Cerebellar cortex (tissue), 1 donor: ENCODE results near the gene RAP1GAP.

ENCODE experiments used
- DNase-seq: peaks from one replicate; pipeline ENCODE4 v3.0.0-alpha.2; 2015; ENCODE audit warnings: low spot score

Gene RAP1GAP

GRCh38 chr1:21608798-21609197, 60.4 kb downstream of the RAP1GAP start:
- DNase-seq, result no peak

GRCh38 chr1:21607549-21608529, 61.3 kb downstream of the RAP1GAP start:
- peak; percentile 58 for DNase-seq

- no peak for DNase-seq
Observed at GRCh38 chr1:21605964-21606705, 63.0 kb downstream of the RAP1GAP start.

GRCh38 chr1:21605012-21605715, 64.0 kb downstream of the RAP1GAP start:
- no peak for DNase-seq

GRCh38 chr1:21604208-21604957, 64.8 kb downstream of the RAP1GAP start:
- DNase-seq, result no peak

GRCh38 chr1:21603177-21604138, 65.7 kb downstream of the RAP1GAP start:
- no peak for DNase-seq

GRCh38 chr1:21601278-21602048, 67.7 kb downstream of the RAP1GAP start:
- no peak for DNase-seq

GRCh38 chr1:21599402-21599801, 69.8 kb downstream of the RAP1GAP start:
- DNase-seq, result no peak

GRCh38 chr1:21598904-21599303, 70.3 kb downstream of the RAP1GAP start:
- no peak for DNase-seq

- no peak for DNase-seq
Observed at GRCh38 chr1:21598417-21598816, 70.7 kb downstream of the RAP1GAP start.

GRCh38 chr1:21597753-21598152, 71.4 kb downstream of the RAP1GAP start:
- no peak for DNase-seq

GRCh38 chr1:21596628-21597027, 72.5 kb downstream of the RAP1GAP start:
- no peak for DNase-seq

GRCh38 chr1:21596174-21596573, 73.0 kb downstream of the RAP1GAP start:
- DNase-seq, result no peak

GRCh38 chr1:21594935-21595897, 73.9 kb downstream of the RAP1GAP start:
- peak; percentile 59 for DNase-seq

GRCh38 chr1:21594501-21594900, 74.7 kb downstream of the RAP1GAP start:
- DNase-seq, result no peak

GRCh38 chr1:21593231-21593630, 75.9 kb downstream of the RAP1GAP start:
- DNase-seq, result no peak

- DNase-seq, result peak; percentile 91
Observed at GRCh38 chr1:21592086-21592865, 76.9 kb downstream of the RAP1GAP start.

GRCh38 chr1:21590934-21591333, 78.2 kb downstream of the RAP1GAP start:
- no peak for DNase-seq
